Kidney (tissue), 14 donors: Measurements from ENCODE around the gene PNPLA6. TPM values are rescaled to one million over a fixed set of nuclear protein-coding genes. Genes with fewer than 3 reads are reported as not detected.

ENCODE experiments used
- DNase-seq, 5 donors: peaks; one replicate each; pipeline ENCODE4 v3.0.0-alpha.2; 2013 to 2020
- FAIRE-seq: peaks from 2 replicates; lab custom pipeline; 2012; peaks lifted over from hg19 to GRCh38; lab: Jason Lieb, UNC
- H3K27ac ChIP-seq, 2 donors: one replicate each; pipeline ENCODE4 v1.7.0; 2013; ENCODE audit warnings: low read depth in 2 of 2, low read length in 2 of 2, inconsistent platforms in 1 of 2
- H3K27me3 ChIP-seq: one replicate; pipeline ENCODE4 v1.7.1; 2013; ENCODE audit warnings: low read length, inconsistent platforms; ENCODE audit not compliant: control insufficient read depth, insufficient read depth
- H3K36me3 ChIP-seq, 3 donors: one replicate each; pipeline versions ENCODE4 v1.7.0 to v1.7.1; 2013; ENCODE audit warnings: low read length in 3 of 3, control low read depth in 1 of 3, inconsistent platforms in 1 of 3; ENCODE audit not compliant: insufficient read depth in 3 of 3, control insufficient read depth in 2 of 3
- H3K4me1 ChIP-seq, 3 donors: one replicate each; pipeline versions ENCODE4 v1.7.0 to v1.7.1; 2013; ENCODE audit warnings: low read length in 3 of 3, inconsistent platforms in 1 of 3, low read depth in 1 of 3; ENCODE audit not compliant: control insufficient read depth in 2 of 3, insufficient read depth in 2 of 3
- H3K4me3 ChIP-seq, 3 donors: one replicate each; pipeline versions ENCODE4 v1.7.0 to v1.8.1; 2013; ENCODE audit warnings: low read length in 3 of 3, control low read depth in 1 of 3, inconsistent platforms in 1 of 3
- H3K9ac ChIP-seq, 3 donors: one replicate each; pipeline versions ENCODE4 v1.7.0 to v1.7.1; 2013; ENCODE audit warnings: low read length in 3 of 3, control low read depth in 1 of 3, inconsistent platforms in 1 of 3
- H3K9me3 ChIP-seq, 3 donors: one replicate each; pipeline versions ENCODE4 v1.7.0 to v1.7.1; 2013; ENCODE audit warnings: low read length in 3 of 3, control low read depth in 1 of 3, inconsistent platforms in 1 of 3; ENCODE audit not compliant: control insufficient read depth in 2 of 3, insufficient read depth in 1 of 3
- CTCF ChIP-seq: IDR thresholded peaks from 3 replicates; pipeline ENCODE4 v1.5.1; 2012; ENCODE audit warnings: mild to moderate bottlenecking, moderate library complexity, borderline replicate concordance; ENCODE audit not compliant: insufficient read depth; ENCODE audit errors: extremely low read depth
- intact Hi-C: fragments of 100-400 bp; cut with DNase I; formaldehyde crosslinking; loops from one replicate; pipeline ENCODE4 v1.11.1; 2022
- polyA plus RNA-seq: library from polyadenylated mRNA; stranded (reverse); fragments of 350-450 nt; fragmentation: Illumina TruSeq; extraction: RNeasy Lipid Tissue Mini Kit (QIAGEN cat#74804); gene quantifications from one replicate; pipeline ENCODE4 v1.2.3, GENCODE V29; 2014; ENCODE audit warnings: low read depth, low replicate concordance; ENCODE audit not compliant: insufficient read depth
- total RNA-seq: library from RNA; stranded (reverse); fragmentation: NEBNext Ultra II Directional; extraction: Animal tissue kit (Norgen Biotek cat#: 25700); gene quantifications from one replicate; pipeline ENCODE4 v1.2.1, GENCODE V29; 2021
- donor health status: control.
- donor health status: control.
- donor health status: control.
- donor health status: control.
- donor health status: control.
- donor health status: DM: yes; HTN: yes; CAD: no.
- donor health status: Normal renal cell carcinoma (clear cell type).

The PNPLA6 gene
- total and polyA plus RNA-seq, 2 donors from 2014 or later: 80.9 to 101 TPM

- Histone ChIP-seq H3K9ac (no peak overlapping the region), H3K4me1 (peaks cover 0 to 4% (median 3%) of the 10 kb centered on the region in 3 donors), H3K36me3 (no peaks in the 10 kb centered on the region), H3K4me3 (no peak overlapping the region), H3K27ac (no peak overlapping the region), H3K27me3 (no peaks in the 10 kb centered on the region), H3K9me3 (no peaks in the 10 kb centered on the region)
- no peak for FAIRE-seq
- intact Hi-C loops: no loop called here
- TF ChIP-seq CTCF: no peak
- DNase-seq: no peak
Observed at GRCh38 chr19:7509625-7510024, 25.9 kb upstream of the PNPLA6 start.

GRCh38 chr19:7512400-7512851 is 23.1 kb upstream of the PNPLA6 start:
- Histone ChIP-seq H3K36me3 (no peaks in the 10 kb centered on the region), H3K4me3 (no peak overlapping the region), H3K27me3 (no peaks in the 10 kb centered on the region), H3K27ac (no peak overlapping the region), H3K4me1 (peaks cover 0 to 9% (median 4%) of the 10 kb centered on the region in 3 donors), H3K9me3 (no peaks in the 10 kb centered on the region), H3K9ac (no peak overlapping the region)
- no peak for FAIRE-seq
- no peak for TF ChIP-seq CTCF
- no peak for DNase-seq
- intact Hi-C loops: no loop called here

GRCh38 chr19:7513809-7514642 is 21.5 kb upstream of the PNPLA6 start:
- intact Hi-C loops: no loop called here
- Histone ChIP-seq H3K4me3 (no peak overlapping the region), H3K9ac (no peak overlapping the region), H3K27ac (no peak overlapping the region), H3K4me1 (peaks cover 0 to 9% (median 4%) of the 10 kb centered on the region in 3 donors), H3K36me3 (no peaks in the 10 kb centered on the region), H3K27me3 (no peaks in the 10 kb centered on the region), H3K9me3 (no peaks in the 10 kb centered on the region)
- FAIRE-seq: no peak
- DNase-seq: no peak
- TF ChIP-seq CTCF: no peak
